ENCODE results near the gene GDPD2.
"Not testable (repeated sequence)": the region's sequence is repeated elsewhere in the genome, so short reads cannot be mapped to it uniquely, and the experiment has no call there.

The GDPD2 gene

GRCh38 chrX:70422851-70423341, at the start of gene GDPD2:
Gene GDPD2 (plus strand): TSS chrX:70423314. CDS start chrX:70424985, 1,671 bp downstream.
- no peak for DNase-seq (ENCODE audit: low read depth)

- DNase-seq (ENCODE audit: low read depth), result no peak
Measured at GRCh38 chrX:70386235-70386634, 36.9 kb upstream of the GDPD2 start.

- DNase-seq (ENCODE audit: low read depth), result no peak
Measured at GRCh38 chrX:70398899-70399298, 24.2 kb upstream of the GDPD2 start.

- DNase-seq (ENCODE audit: low read depth), result not testable (repeated sequence)
Measured at GRCh38 chrX:70400181-70400580, 22.9 kb upstream of the GDPD2 start.

- DNase-seq (ENCODE audit: low read depth), result no peak
Measured at GRCh38 chrX:70402721-70403120, 20.4 kb upstream of the GDPD2 start.

- no peak for DNase-seq (ENCODE audit: low read depth)
Measured at GRCh38 chrX:70405003-70405402, 18.1 kb upstream of the GDPD2 start.

GRCh38 chrX:70410921-70411320, 12.2 kb upstream of the GDPD2 start:
- DNase-seq (ENCODE audit: low read depth), result no peak

- DNase-seq (ENCODE audit: low read depth), result no peak
Measured at GRCh38 chrX:70411475-70411874, 11.6 kb upstream of the GDPD2 start.

- DNase-seq (ENCODE audit: low read depth), result no peak
Measured at GRCh38 chrX:70421618-70422017, 1.5 kb upstream of the GDPD2 start.

GRCh38 chrX:70423936-70424675, 992 bp downstream of the GDPD2 start:
- no peak for DNase-seq (ENCODE audit: low read depth)

- DNase-seq (ENCODE audit: low read depth), result no peak
Measured at GRCh38 chrX:70424801-70425200, 1.7 kb downstream of the GDPD2 start.

GRCh38 chrX:70426286-70427278, 3.5 kb downstream of the GDPD2 start:
- no peak for DNase-seq (ENCODE audit: low read depth)

- DNase-seq (ENCODE audit: low read depth), result no peak
Measured at GRCh38 chrX:70427365-70427764, 4.3 kb downstream of the GDPD2 start.

- DNase-seq (ENCODE audit: low read depth), result no peak
Measured at GRCh38 chrX:70429759-70430158, 6.6 kb downstream of the GDPD2 start.

GRCh38 chrX:70432936-70433847, 10.1 kb downstream of the GDPD2 start:
- DNase-seq (ENCODE audit: low read depth), result no peak

- DNase-seq (ENCODE audit: low read depth), result peak; percentile 45
Measured at GRCh38 chrX:70433848-70434351, 10.8 kb downstream of the GDPD2 start.

GRCh38 chrX:70434352-70434866, 11.3 kb downstream of the GDPD2 start:
- no peak for DNase-seq (ENCODE audit: low read depth)

- DNase-seq (ENCODE audit: low read depth), result no peak
Measured at GRCh38 chrX:70434914-70435586, 11.9 kb downstream of the GDPD2 start.

GRCh38 chrX:70436343-70436742, 13.2 kb downstream of the GDPD2 start:
- DNase-seq (ENCODE audit: low read depth), result no peak

GRCh38 chrX:70437011-70437410, 13.9 kb downstream of the GDPD2 start:
- no peak for DNase-seq (ENCODE audit: low read depth)

Data from stimulated activated CD8-positive, alpha-beta memory T cell treated with anti-CD3 and anti-CD28 coated beads, Interleukin-12 subunit alpha, Interleukin-12 subunit beta, amount 100 ng/mL, for 1 hour (primary cell).